SJCRH30 (cell line): Measurements from ENCODE around the gene GADD45G. TPM values are rescaled to one million over a fixed set of nuclear protein-coding genes. Genes with fewer than 3 reads are reported as not detected.

ENCODE experiments used
- total RNA-seq: library from RNA; depleted of rRNA; stranded (reverse); fragments of >200 nt; shearing (Covaris generic); gene quantifications from 2 replicates; pipeline ENCODE4 v1.2.3, GENCODE V29; 2014; rRNA removed

GADD45G gene
- total RNA-seq, 1 experiment from 2014 or later: 23.5 TPM

Other genes with a start within 250 kb of the GADD45G start
- 0.08 TPM in 1 of 2 replicates, not detected in the other for gene SEMA4D, start 106.9 kb upstream of the GADD45G start, total RNA-seq